Heart left ventricle (tissue), 13 donors: Measurements from ENCODE around the gene CHMP4B.

ENCODE experiments used
- POLR2A ChIP-seq, 2 donors: fragments of 450-650 bp; IDR thresholded peaks; one replicate each; pipeline ENCODE4 v1.6.1; 2017; ENCODE audit warnings: antibody characterized with exemption in 2 of 2, mild to moderate bottlenecking in 2 of 2, moderate library complexity in 2 of 2
- TF ChIP-seq, protein P1 (sequence below), 12 donors: fragments of 200-600 bp; sonication (generic) in 4 of 12; IDR thresholded peaks; one replicate each; pipeline versions ENCODE4 v1.5.0 to v1.8.0; 2018 to 2022; ENCODE audit warnings: antibody characterized with exemption in 12 of 12, mild to moderate bottlenecking in 5 of 12
- donor health status: ischemic (EF 13 %, LVEDD 7.1; RV severe dilation, severe dysfunction).
- donor health status: DM: no; HTN: yes; CAD: no.
- donor health status: DM: no; HTN: no; CAD: no.
- donor health status: ischemic (EF 25% LVEDD 6.9; RV normal size, moderate dysfunction).
- donor health status: ischemic (EF 25% LVEDD 5.7; RV mildly dilated, moderate dysfunction).
- donor health status: ischemic (EF 35%, LVEDD 5.7; RV mildly dilated, moderate dysfunction).
- donor health status: nonischemic (EF 11% LVEDD 7.7; RV severe dilation, severe dysfunction).
- donor health status: DM: yes; HTN: yes; CAD: no.
- donor health status: PGD.
- donor health status: ischemic (EF 29% LVEDD 5.4; RV normal size, mild dysfunction).
- donor health status: nonischemic (EF 23%, LVEDD 6.1; RV moderate dilation, normal function).

DNA sequence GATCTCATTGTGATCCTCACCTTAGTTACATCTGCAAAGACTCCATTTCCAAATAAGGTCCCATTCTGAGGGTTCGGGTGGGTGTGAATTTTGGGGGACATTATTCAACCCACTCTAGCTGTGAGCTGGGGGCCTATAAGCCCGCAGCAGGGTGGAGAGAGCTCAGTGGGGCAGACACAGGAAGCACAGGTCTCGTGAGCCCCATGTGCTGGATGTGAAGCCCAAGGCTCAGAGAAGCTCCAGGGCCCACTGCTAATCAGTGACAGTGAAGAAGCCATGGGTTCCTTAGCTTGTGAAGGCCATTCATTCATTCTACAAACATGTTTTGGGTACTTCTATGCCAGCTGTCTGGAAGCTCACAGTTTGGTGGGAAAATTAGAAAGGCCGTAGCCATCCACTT is 47.5 kb downstream of the CHMP4B start:
- TF ChIP-seq, protein P1, sequence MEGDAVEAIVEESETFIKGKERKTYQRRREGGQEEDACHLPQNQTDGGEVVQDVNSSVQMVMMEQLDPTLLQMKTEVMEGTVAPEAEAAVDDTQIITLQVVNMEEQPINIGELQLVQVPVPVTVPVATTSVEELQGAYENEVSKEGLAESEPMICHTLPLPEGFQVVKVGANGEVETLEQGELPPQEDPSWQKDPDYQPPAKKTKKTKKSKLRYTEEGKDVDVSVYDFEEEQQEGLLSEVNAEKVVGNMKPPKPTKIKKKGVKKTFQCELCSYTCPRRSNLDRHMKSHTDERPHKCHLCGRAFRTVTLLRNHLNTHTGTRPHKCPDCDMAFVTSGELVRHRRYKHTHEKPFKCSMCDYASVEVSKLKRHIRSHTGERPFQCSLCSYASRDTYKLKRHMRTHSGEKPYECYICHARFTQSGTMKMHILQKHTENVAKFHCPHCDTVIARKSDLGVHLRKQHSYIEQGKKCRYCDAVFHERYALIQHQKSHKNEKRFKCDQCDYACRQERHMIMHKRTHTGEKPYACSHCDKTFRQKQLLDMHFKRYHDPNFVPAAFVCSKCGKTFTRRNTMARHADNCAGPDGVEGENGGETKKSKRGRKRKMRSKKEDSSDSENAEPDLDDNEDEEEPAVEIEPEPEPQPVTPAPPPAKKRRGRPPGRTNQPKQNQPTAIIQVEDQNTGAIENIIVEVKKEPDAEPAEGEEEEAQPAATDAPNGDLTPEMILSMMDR (IDR thresholded peaks at IDR 0.05), result no peak
- TF ChIP-seq POLR2A (IDR thresholded peaks at IDR 0.05), result no peak
